ENCODE data around the gene RSL1D1.

The RSL1D1 gene

GRCh38 chr16:11886881-11887280 is 35.5 kb upstream of the RSL1D1 start:
- in situ Hi-C loops (cut with HindIII; ENCODE audit: low sequenced_read_pairs): no loop called here
- TF ChIP-seq, protein P1, sequence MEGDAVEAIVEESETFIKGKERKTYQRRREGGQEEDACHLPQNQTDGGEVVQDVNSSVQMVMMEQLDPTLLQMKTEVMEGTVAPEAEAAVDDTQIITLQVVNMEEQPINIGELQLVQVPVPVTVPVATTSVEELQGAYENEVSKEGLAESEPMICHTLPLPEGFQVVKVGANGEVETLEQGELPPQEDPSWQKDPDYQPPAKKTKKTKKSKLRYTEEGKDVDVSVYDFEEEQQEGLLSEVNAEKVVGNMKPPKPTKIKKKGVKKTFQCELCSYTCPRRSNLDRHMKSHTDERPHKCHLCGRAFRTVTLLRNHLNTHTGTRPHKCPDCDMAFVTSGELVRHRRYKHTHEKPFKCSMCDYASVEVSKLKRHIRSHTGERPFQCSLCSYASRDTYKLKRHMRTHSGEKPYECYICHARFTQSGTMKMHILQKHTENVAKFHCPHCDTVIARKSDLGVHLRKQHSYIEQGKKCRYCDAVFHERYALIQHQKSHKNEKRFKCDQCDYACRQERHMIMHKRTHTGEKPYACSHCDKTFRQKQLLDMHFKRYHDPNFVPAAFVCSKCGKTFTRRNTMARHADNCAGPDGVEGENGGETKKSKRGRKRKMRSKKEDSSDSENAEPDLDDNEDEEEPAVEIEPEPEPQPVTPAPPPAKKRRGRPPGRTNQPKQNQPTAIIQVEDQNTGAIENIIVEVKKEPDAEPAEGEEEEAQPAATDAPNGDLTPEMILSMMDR (IDR thresholded peaks at IDR 0.05; ENCODE audit: low read depth, low read length): no peak
- no peak for DNase-seq (ENCODE audit: low read depth, low spot score)
- no peak overlapping the region for H3K4me3 ChIP-seq (ENCODE audit: low read depth, low read length)

DNA sequence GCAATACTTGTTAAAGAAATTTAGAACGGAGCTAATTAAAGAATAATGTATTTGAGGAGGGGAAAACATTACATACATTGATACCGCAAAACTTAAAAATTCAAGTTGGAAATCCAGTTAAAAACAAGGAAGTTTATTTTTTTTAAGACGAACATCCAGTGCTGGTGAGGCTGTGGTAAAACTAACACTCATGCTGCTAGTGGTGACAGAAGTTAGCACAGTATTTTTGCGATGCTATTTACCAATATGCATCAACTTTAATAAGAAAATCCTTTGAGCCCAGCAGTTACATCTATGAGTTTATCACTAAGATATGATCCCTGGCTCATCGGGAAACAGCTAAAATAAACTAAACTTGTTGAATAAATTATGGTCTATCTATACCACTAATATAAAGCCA is 32.7 kb upstream of the RSL1D1 start:
- in situ Hi-C loops (cut with HindIII; ENCODE audit: low sequenced_read_pairs): no loop called here
- no peak overlapping the region for H3K4me3 ChIP-seq (ENCODE audit: low read depth, low read length)
- TF ChIP-seq, protein P1 (IDR thresholded peaks at IDR 0.05; ENCODE audit: low read depth, low read length): no peak
- DNase-seq (ENCODE audit: low read depth, low spot score): no peak

DNA sequence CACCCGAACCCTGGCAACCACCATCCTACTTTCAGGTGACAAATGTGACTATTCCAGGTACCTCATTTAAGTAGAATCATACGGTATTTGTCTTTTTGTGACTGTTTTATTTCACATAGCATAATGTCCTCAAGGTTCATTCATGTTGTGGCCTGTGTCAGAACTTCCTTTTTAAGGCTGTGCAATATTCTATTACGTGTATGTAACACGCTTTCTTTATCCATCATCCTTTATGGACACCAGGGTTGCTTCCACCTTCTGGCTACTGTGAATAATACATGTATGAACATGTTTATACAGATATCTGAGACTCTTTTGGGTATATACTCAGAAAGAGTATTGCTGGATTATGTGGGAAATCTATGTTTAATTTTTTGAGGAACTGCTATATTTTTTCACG is 28.7 kb upstream of the RSL1D1 start:
- in situ Hi-C loops (cut with HindIII; ENCODE audit: low sequenced_read_pairs): no loop called here
- TF ChIP-seq, protein P1 (IDR thresholded peaks at IDR 0.05; ENCODE audit: low read depth, low read length): no peak
- no peak for DNase-seq (ENCODE audit: low read depth, low spot score)
- H3K4me3 ChIP-seq (ENCODE audit: low read depth, low read length): no peak overlapping the region

- DNase-seq (ENCODE audit: low read depth, low spot score): no peak
- in situ Hi-C loops (cut with HindIII; ENCODE audit: low sequenced_read_pairs): no loop called here
- H3K4me3 ChIP-seq (ENCODE audit: low read depth, low read length): no peak overlapping the region
- TF ChIP-seq, protein P1 (IDR thresholded peaks at IDR 0.05; ENCODE audit: low read depth, low read length): no peak
These were observed 26.0 kb upstream of the RSL1D1 start for GRCh38 chr16:11877374-11877773.

DNA sequence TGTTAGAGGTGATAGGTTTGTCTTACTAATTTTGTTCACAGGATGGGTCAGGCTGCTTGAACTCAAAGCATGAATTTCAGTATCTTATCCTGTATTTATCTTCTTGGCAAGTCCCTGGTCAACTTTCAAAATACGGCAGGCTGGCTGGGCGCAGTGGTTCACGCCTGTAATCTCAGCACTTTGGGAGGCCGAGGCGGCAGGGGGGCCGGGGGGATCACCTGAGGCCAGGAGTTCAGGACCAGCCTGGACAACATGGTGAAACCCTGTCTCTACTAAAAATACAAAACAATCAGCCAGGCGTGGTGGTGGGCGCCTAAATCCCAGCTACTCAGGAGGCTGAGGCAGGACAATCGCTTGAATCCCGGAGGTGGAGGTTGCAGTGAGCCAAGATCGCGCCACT is 25.0 kb upstream of the RSL1D1 start:
- in situ Hi-C loops (cut with HindIII; ENCODE audit: low sequenced_read_pairs): no loop called here
- DNase-seq (ENCODE audit: low read depth, low spot score): no peak
- no peak overlapping the region for H3K4me3 ChIP-seq (ENCODE audit: low read depth, low read length)
- TF ChIP-seq, protein P1 (IDR thresholded peaks at IDR 0.05; ENCODE audit: low read depth, low read length): no peak

- H3K4me3 ChIP-seq (ENCODE audit: low read depth, low read length): no peak overlapping the region
- TF ChIP-seq, protein P1 (IDR thresholded peaks at IDR 0.05; ENCODE audit: low read depth, low read length): no peak
- in situ Hi-C loops (cut with HindIII; ENCODE audit: low sequenced_read_pairs): no loop called here
- DNase-seq (ENCODE audit: low read depth, low spot score): no peak
These were observed 24.4 kb upstream of the RSL1D1 start for GRCh38 chr16:11875721-11876120.

- no peak for DNase-seq (ENCODE audit: low read depth, low spot score)
- no peak overlapping the region for H3K4me3 ChIP-seq (ENCODE audit: low read depth, low read length)
- in situ Hi-C loops (cut with HindIII; ENCODE audit: low sequenced_read_pairs): no loop called here
- TF ChIP-seq, protein P1 (IDR thresholded peaks at IDR 0.05; ENCODE audit: low read depth, low read length): peak; percentile 17
These were observed 19.9 kb upstream of the RSL1D1 start for GRCh38 chr16:11871193-11871592.
